BJ (cell line): ENCODE results near the gene KATNAL1. TPM values are rescaled to one million over a fixed set of nuclear protein-coding genes. Genes with fewer than 3 reads are reported as not detected.

Experiments used
- CTCF ChIA-PET: fragments of 350-600 bp; formaldehyde crosslinking; extraction: SDS; loops from one replicate; lab custom pipeline; 2021; ENCODE audit warnings: antibody characterized with exemption, inconsistent platforms; lab: Yijun Ruan, JAX
- POLR2A ChIA-PET: fragments of 300-600 bp; sonication (Branson Sonifier 250); formaldehyde crosslinking; extraction: SDS; loops from one replicate; lab custom pipeline; 2021; ENCODE audit warnings: antibody characterized with exemption; lab: Charles Lee
- DNase-seq: peaks from one replicate; pipeline ENCODE4 v3.0.0-alpha.2; 2011; ENCODE audit warnings: low read depth
- H3K27me3 ChIP-seq: 2 replicates; pipeline ENCODE4 v1.6.0; 2011; ENCODE audit warnings: low read length; ENCODE audit not compliant: control insufficient read depth, insufficient read depth
- H3K36me3 ChIP-seq: 2 replicates; pipeline ENCODE4 v1.5.1; 2011; ENCODE audit warnings: low read length; ENCODE audit not compliant: control insufficient read depth, insufficient read depth
- H3K4me3 ChIP-seq: 2 replicates; pipeline ENCODE4 v1.5.1; 2011; ENCODE audit warnings: low read depth, mild to moderate bottlenecking, control low read depth, low read length
- polyA plus RNA-seq: library from polyadenylated mRNA; depleted of rRNA; stranded (reverse); fragments of >200 nt; gene quantifications from 2 replicates; pipeline ENCODE4 v1.2.3, GENCODE V29; 2011
- TF ChIP-seq, protein P1 (sequence below): IDR thresholded peaks from 2 replicates; pipeline ENCODE4 v1.5.1; 2011; ENCODE audit warnings: low read depth, mild to moderate bottlenecking, control low read depth, inconsistent platforms, low read length, moderate library complexity; ENCODE audit not compliant: insufficient read depth

Gene KATNAL1
- polyA plus RNA-seq, 1 experiment: 9.1 TPM

DNA sequence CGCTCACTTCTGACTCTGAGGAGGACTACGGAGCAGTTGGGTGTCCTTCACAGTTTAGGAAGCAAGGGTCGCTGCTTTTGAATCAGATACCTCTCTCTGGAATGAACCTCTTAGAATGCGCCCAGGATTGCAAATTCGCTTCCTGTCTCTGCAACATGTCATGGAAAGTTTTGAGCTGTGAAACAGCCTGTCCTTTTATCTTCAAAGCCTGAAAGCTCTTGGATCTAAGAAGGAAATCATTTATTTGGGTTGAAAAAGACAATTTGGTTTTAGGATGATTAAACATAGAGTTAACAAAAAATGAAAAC is 134.1 kb downstream of the KATNAL1 start:
- H3K4me3 ChIP-seq: no peak overlapping the region
- TF ChIP-seq, protein P1, sequence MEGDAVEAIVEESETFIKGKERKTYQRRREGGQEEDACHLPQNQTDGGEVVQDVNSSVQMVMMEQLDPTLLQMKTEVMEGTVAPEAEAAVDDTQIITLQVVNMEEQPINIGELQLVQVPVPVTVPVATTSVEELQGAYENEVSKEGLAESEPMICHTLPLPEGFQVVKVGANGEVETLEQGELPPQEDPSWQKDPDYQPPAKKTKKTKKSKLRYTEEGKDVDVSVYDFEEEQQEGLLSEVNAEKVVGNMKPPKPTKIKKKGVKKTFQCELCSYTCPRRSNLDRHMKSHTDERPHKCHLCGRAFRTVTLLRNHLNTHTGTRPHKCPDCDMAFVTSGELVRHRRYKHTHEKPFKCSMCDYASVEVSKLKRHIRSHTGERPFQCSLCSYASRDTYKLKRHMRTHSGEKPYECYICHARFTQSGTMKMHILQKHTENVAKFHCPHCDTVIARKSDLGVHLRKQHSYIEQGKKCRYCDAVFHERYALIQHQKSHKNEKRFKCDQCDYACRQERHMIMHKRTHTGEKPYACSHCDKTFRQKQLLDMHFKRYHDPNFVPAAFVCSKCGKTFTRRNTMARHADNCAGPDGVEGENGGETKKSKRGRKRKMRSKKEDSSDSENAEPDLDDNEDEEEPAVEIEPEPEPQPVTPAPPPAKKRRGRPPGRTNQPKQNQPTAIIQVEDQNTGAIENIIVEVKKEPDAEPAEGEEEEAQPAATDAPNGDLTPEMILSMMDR: no peak
- no peak for DNase-seq
- CTCF ChIA-PET: interaction anchor here (0.7 kb wide), 1 partner anchor 170 kb away, joined by 3 read pairs; no protein-coding TSS in a partner anchor
- H3K36me3 ChIP-seq: no peaks in the 10 kb centered on the region
- POLR2A ChIA-PET: interaction anchor here (0.7 kb wide), 1 partner anchor 249 kb away, joined by 3 read pairs; the partner anchor contains the start of gene UBE2L5
- H3K27me3 ChIP-seq: no peaks in the 10 kb centered on the region

DNA sequence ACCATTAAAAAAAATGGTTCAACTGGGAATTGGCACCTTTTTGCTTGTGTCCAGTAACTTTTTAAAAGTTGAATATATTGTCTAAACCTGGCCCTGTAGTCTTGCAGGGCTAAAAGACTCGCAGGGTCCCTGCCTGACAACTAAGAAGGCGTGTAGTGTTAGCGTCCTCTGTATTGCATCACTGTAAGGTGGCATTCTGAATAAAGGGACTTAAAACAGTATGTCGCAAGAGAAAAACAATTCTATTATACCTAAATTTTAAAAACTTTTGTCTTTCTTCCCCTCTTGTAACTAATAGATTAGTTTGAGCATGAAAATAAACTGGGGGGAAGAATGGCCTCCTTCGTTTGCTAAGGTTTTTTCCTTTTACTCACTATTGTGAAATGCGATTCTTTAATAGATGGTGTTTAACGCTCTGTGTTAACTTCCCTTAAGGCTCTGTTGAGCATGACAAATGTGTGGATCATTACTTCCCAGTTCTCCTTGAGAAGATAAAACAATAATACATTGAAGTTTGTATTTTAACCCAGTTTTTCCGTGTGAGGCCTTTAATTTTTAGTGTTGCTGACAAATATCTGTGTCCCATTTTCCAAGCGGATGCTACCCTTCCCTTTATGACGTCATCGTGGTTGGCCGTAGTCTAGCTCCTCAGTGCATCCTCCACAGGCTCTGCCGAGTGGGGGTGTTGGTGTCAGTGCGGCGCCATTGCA is 134.6 kb downstream of the KATNAL1 start:
- ChIA-PET CTCF (interaction anchor here (0.7 kb wide), 1 partner anchor 170 kb away, joined by 3 read pairs; no protein-coding TSS in a partner anchor), POLR2A (interaction anchor here (0.7 kb wide), 1 partner anchor 249 kb away, joined by 3 read pairs; the partner anchor contains the start of gene UBE2L5)
- TF ChIP-seq, protein P1: no peak
- Histone ChIP-seq H3K4me3 (no peak overlapping the region), H3K36me3 (no peaks in the 10 kb centered on the region), H3K27me3 (no peaks in the 10 kb centered on the region)
- DNase-seq: no peak

DNA sequence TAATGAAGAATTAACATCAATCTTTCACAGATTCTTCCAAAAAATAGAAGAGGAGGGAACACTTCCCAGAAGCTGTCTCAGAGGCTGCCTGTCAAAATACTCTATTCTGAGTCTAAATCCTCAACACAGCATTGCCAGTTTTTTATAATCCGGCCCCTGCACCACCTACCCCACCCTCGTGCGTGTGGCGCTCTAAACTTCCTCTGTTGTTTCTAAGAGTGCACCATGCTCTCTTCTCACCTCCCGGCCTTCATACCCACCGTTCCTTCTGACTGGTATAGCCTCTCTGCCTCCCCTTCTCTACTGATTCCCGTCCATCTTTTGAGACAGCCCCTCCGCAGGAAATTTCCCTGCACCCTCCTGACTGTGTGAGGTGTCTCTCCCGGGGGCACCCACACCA is 136.8 kb downstream of the KATNAL1 start:
- POLR2A ChIA-PET: no interaction called here
- no peak for DNase-seq
- TF ChIP-seq, protein P1: no peak
- CTCF ChIA-PET: interaction anchor here (2.5 kb wide), 1 partner anchor 38 kb away, joined by 11 read pairs; no protein-coding TSS in a partner anchor
- Histone ChIP-seq H3K36me3 (no peaks in the 10 kb centered on the region), H3K27me3 (peaks cover 5% of the 10 kb centered on the region), H3K4me3 (no peak overlapping the region)

DNA sequence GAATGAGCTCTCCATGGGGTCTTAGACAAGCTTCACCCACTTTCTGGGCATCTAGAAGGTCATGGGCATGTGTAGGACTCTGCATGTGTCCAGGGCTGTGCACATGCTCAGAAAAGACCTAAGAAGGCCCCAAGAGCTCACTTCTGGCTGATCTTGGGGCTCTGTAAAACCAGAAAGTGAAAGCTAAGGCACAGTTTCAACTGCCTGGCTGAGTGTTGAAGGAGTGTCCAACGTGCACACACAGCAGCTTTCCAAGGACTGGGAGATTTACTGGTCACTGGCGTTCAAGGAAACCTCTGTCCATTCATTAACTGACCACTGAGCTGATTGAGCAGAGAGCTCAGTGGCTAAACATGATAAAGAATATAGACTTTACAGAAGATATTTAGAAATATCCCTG is 137.9 kb downstream of the KATNAL1 start:
- TF ChIP-seq, protein P1: no peak
- POLR2A ChIA-PET: no interaction called here
- Histone ChIP-seq H3K36me3 (no peaks in the 10 kb centered on the region), H3K4me3 (no peak overlapping the region), H3K27me3 (peaks cover 5% of the 10 kb centered on the region)
- CTCF ChIA-PET: interaction anchor here (0.7 to 2.5 kb wide), 5 partner anchors 9 to 37 kb away, joined by 3 to 11 read pairs (median 3); no protein-coding TSS in a partner anchor
- DNase-seq: no peak

DNA sequence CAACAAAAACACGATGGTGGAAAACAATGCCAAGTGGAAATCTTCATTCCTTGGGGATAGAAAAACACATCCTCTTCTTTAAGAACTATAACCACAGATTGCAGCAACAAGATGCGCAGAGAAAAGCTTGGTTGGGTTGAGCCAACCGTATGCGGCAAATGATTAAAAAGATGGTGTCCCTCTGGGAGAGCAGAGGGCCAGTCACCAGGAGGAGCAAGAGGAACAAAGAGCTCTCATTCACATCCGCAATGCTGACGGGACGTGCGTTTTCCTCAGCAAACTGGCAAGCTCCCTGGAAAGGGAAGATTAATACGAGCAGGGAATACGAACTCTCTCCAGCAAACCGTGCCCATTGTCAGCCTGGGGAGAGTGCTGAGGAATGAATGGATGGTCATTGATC is 141.6 kb downstream of the KATNAL1 start:
- DNase-seq: no peak
- TF ChIP-seq, protein P1: no peak
- H3K36me3 ChIP-seq: no peaks in the 10 kb centered on the region
- CTCF ChIA-PET: interaction anchor here (0.6 kb wide), 1 partner anchor 10 kb away, joined by 3 read pairs; no protein-coding TSS in a partner anchor
- POLR2A ChIA-PET: interaction anchor here (0.6 kb wide), 1 partner anchor 1547 kb away, joined by 3 read pairs; no protein-coding TSS in a partner anchor
- peaks cover 5% of the 10 kb centered on the region for H3K27me3 ChIP-seq
- no peak overlapping the region for H3K4me3 ChIP-seq
